GM10248 (cell line): ENCODE results near the gene RACGAP1.

Experiments used
- CTCF ChIA-PET: fragments of 300-600 bp; sonication (Branson Sonifier 250); formaldehyde crosslinking; extraction: SDS; loops from one replicate; lab custom pipeline; 2021; ENCODE audit warnings: antibody characterized with exemption; lab: Yijun Ruan, JAX
- POLR2A ChIA-PET: fragments of 350-650 bp; sonication (Branson Sonifier 250); formaldehyde crosslinking; extraction: SDS; loops from one replicate; lab custom pipeline; 2020; ENCODE audit warnings: antibody characterized with exemption; lab: Yijun Ruan, JAX
- DNase-seq: peaks from one replicate; pipeline ENCODE4 v3.0.0; 2012; ENCODE audit errors: extremely low spot score
- CTCF ChIP-seq: IDR thresholded peaks from 2 replicates; pipeline ENCODE4 v1.5.1; 2012; ENCODE audit warnings: mild to moderate bottlenecking, low read depth; ENCODE audit errors: extremely low read depth, missing control alignments, control extremely low read depth

RACGAP1 gene

DNA sequence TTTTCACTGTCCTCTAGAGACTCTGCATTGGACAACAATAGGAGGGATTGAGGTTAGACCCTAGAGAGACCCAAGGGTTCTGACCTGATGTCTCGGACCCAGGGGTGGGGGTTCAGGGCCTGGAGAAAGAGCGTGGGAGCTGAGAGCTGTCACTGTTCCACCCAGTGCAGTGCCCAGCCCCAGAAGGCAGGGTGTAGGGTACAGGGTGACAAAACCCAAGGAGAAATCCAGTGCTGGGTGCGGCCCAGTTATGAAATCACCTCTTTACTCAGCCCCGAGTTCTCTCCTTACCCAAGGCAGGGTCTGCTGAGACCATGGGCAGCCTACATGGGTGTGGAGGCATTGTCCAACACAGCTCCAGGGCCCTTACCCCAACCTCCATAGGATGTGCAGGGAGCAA lies 72.1 kb downstream of the RACGAP1 start:
- CTCF ChIA-PET, result interaction anchor here (1.0 to 4.6 kb wide), 2 partner anchors 13 to 102 kb away, joined by 4 to 36 read pairs; no protein-coding TSS in a partner anchor
- DNase-seq, result no peak
- TF ChIP-seq CTCF, result no peak
- POLR2A ChIA-PET, result no interaction called here

GRCh38 chr12:49952391-49953055 lies 72.8 kb downstream of the RACGAP1 start:
- no peak for DNase-seq
- TF ChIP-seq CTCF, result no peak

GRCh38 chr12:49951411-49952240 lies 73.7 kb downstream of the RACGAP1 start:
- POLR2A ChIA-PET, result no interaction called here
- CTCF ChIA-PET, result interaction anchor here (1.2 to 1.5 kb wide), 2 partner anchors 24 to 85 kb away, joined by 3 read pairs; no protein-coding TSS in a partner anchor
- TF ChIP-seq CTCF, result no peak
- DNase-seq, result no peak

More at GRCh38 chr12:49952391-49953055, 72.8 kb downstream of the RACGAP1 start:
- CTCF ChIA-PET, result interaction anchor here (1.0 to 4.6 kb wide), 3 partner anchors 14 to 103 kb away, joined by 3 to 36 read pairs (median 4); no protein-coding TSS in a partner anchor
- POLR2A ChIA-PET, result no interaction called here

DNA sequence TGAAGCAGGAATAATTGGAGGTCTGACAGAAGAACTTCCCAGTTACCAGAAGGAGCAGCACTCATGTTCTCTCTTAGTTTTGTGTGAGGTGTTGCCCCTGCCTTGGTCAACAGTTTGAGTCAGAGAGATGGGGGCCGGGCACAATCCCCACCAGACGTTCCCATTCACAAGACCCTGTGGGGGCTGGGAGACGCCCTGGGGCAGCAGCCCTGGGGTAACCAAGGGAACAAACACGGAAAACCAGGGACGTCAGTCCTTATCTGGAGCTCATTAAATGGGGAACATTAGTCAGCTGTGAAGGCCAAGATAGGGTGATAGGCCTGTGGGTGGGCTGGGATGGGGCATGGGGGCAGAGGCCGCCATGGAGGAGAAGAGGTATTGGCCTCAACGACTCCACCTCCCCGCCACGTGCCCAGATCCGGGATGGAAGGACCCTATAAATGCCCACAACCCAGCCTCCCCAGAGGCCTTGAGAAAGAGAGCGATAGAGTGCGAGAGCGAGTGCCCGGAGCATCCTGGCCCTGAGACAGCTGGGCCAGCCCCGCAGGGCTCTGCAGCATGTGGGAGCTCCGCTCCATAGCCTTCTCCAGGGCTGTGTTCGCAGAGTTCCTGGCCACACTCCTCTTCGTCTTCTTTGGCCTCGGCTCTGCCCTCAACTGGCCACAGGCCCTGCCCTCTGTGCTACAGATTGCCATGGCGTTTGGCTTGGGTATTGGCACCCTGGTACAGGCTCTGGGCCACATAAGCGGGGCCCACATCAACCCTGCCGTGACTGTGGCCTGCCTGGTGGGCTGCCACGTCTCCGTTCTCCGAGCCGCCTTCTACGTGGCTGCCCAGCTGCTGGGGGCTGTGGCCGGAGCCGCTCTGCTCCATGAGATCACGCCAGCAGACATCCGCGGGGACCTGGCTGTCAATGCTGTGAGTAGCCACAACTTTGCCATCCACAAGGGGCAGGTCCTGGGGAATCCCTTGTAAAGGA lies 74.7 kb downstream of the RACGAP1 start, which contains the start of gene AQP2:
TSS of gene AQP2 (plus strand) at position 465 of the 979 bp plus-strand sequence. CDS start at position 559, 94 bp downstream.
- POLR2A ChIA-PET, result no interaction called here
- CTCF ChIA-PET, result interaction anchor here (0.9 to 2.3 kb wide), 3 partner anchors 16 to 84 kb away, joined by 3 to 12 read pairs (median 4); no protein-coding TSS in a partner anchor
- TF ChIP-seq CTCF, result no peak
- DNase-seq, result no peak

- CTCF ChIA-PET, result interaction anchor here (0.9 to 2.3 kb wide), 2 partner anchors 17 to 22 kb away, joined by 4 to 12 read pairs; no protein-coding TSS in a partner anchor
- no peak for TF ChIP-seq CTCF
- DNase-seq, result no peak
- POLR2A ChIA-PET, result no interaction called here
Measured at GRCh38 chr12:49949866-49950265, 75.4 kb downstream of the RACGAP1 start.
